Testis (tissue), 3 donors: ENCODE measurements around the gene IFT27. TPM values are rescaled to one million over a fixed set of nuclear protein-coding genes. Genes with fewer than 3 reads are reported as not detected.

Experiments used
- DNase-seq: peaks from one replicate; pipeline ENCODE4 v3.0.0-alpha.2; 2019
- H3K27ac ChIP-seq, 2 donors: fragments of 200-600 bp; sonication (generic); one replicate each; pipeline ENCODE4 v1.5.1; 2019
- H3K27me3 ChIP-seq: fragments of 200-600 bp; sonication (generic); one replicate; pipeline ENCODE4 v1.5.1; 2019
- H3K36me3 ChIP-seq: fragments of 200-600 bp; sonication (generic); one replicate; pipeline ENCODE4 v1.5.1; 2017; ENCODE audit warnings: low read depth; ENCODE audit errors: missing control alignments
- H3K4me1 ChIP-seq: fragments of 200-600 bp; sonication (generic); one replicate; pipeline ENCODE4 v1.5.1; 2019
- H3K4me3 ChIP-seq, 2 donors: fragments of 200-600 bp; sonication (generic); one replicate each; pipeline ENCODE4 v1.5.1; 2017 to 2019
- H3K9me3 ChIP-seq: fragments of 200-600 bp; sonication (generic); one replicate; pipeline ENCODE4 v1.5.1; 2017
- CTCF ChIP-seq, 3 experiments: fragments of 450-650 bp in 2 of 3; fragments of 200-600 bp in 1 of 3; sonication (generic) in 1 of 3; IDR thresholded peaks; one replicate each; pipeline ENCODE4 v1.5.1; 2016 to 2019; ENCODE audit warnings: antibody characterized with exemption in 3 of 3, mild to moderate bottlenecking in 2 of 3, moderate library complexity in 1 of 3
- POLR2A ChIP-seq: fragments of 450-650 bp; IDR thresholded peaks from one replicate; pipeline ENCODE4 v1.6.1; 2017; ENCODE audit warnings: antibody characterized with exemption, mild to moderate bottlenecking, moderate library complexity
- WGBS, 2 donors: methylation state at CpG; one replicate each; pipeline ENCODE4 v1.1.5; 2018; 5-methylcytosine and 5-hydroxymethylcytosine counted together
- intact Hi-C: fragments of 100-400 bp; cut with DNase I; formaldehyde crosslinking; loops from one replicate; pipeline ENCODE4 v1.15.1; 2023; ENCODE audit warnings: low total_unique reads
- polyA plus RNA-seq: library from polyadenylated mRNA; stranded (reverse); fragments of 350-450 nt; fragmentation: Illumina TruSeq; extraction: RNeasy Lipid Tissue Mini Kit (QIAGEN cat#74804); gene quantifications from one replicate; pipeline ENCODE4 v1.2.3, GENCODE V29; 2014; ENCODE audit warnings: low read depth, low replicate concordance; ENCODE audit not compliant: insufficient read depth
- total RNA-seq, 2 donors: library from RNA; depleted of rRNA; stranded (reverse); fragments of >200 nt; gene quantifications; one replicate each; pipeline ENCODE4 v1.2.3, GENCODE V29; 2016

Gene IFT27
- total and polyA plus RNA-seq, 3 donors from 2014 or later: 28.2 to 56.3 (median 32.4) TPM

- WGBS, 2 donors: 77 to 91% methylated on average over 10 to 12 of the region's 12 CpGs
- Histone ChIP-seq H3K27ac (no peak overlapping the region), H3K4me3 (no peak overlapping the region), H3K27me3 (no peaks in the 10 kb centered on the region), H3K4me1 (peaks cover 4% of the 10 kb centered on the region), H3K36me3 (no peaks in the 10 kb centered on the region), H3K9me3 (no peaks in the 10 kb centered on the region)
- intact Hi-C loops: no loop called here
- no peak for DNase-seq
- TF ChIP-seq POLR2A (no peak), CTCF (IDR thresholded peaks at IDR 0.05) (no peak)
Observed at GRCh38 chr22:36753916-36754315, 22.0 kb downstream of the IFT27 start.

GRCh38 chr22:36753120-36753802 lies 22.7 kb downstream of the IFT27 start:
- H3K9me3 ChIP-seq: no peaks in the 10 kb centered on the region
- 66 to 72% methylated on average over 4 of the region's 4 CpGs for WGBS, 2 donors
- no peak overlapping the region for H3K4me3 ChIP-seq
- intact Hi-C loops: no loop called here
- peaks cover 4% of the 10 kb centered on the region for H3K4me1 ChIP-seq
- no peak for DNase-seq
- H3K36me3 ChIP-seq: no peaks in the 10 kb centered on the region
- no peaks in the 10 kb centered on the region for H3K27me3 ChIP-seq
- no peak for TF ChIP-seq POLR2A
- TF ChIP-seq CTCF (IDR thresholded peaks at IDR 0.05): no peak
- no peak overlapping the region for H3K27ac ChIP-seq

- Histone ChIP-seq H3K27ac (no peak overlapping the region), H3K4me3 (no peak overlapping the region), H3K9me3 (no peaks in the 10 kb centered on the region), H3K27me3 (no peaks in the 10 kb centered on the region), H3K36me3 (no peaks in the 10 kb centered on the region), H3K4me1 (no peaks in the 10 kb centered on the region)
- 67 to 70% methylated on average over 11 of the region's 11 CpGs for WGBS, 2 donors
- no peak for DNase-seq
- no peak for TF ChIP-seq CTCF (IDR thresholded peaks at IDR 0.05)
- TF ChIP-seq POLR2A: no peak
- intact Hi-C loops: no loop called here
Observed at GRCh38 chr22:36746375-36746970, 29.4 kb downstream of the IFT27 start.

- no peak for DNase-seq
- WGBS, 2 donors: 74 to 75% methylated on average over 8 of the region's 8 CpGs
- Histone ChIP-seq H3K9me3 (no peaks in the 10 kb centered on the region), H3K4me1 (no peaks in the 10 kb centered on the region), H3K27me3 (no peaks in the 10 kb centered on the region), H3K27ac (no peak overlapping the region), H3K36me3 (no peaks in the 10 kb centered on the region), H3K4me3 (no peak overlapping the region)
- TF ChIP-seq POLR2A: no peak
- TF ChIP-seq CTCF (IDR thresholded peaks at IDR 0.05): no peak
- intact Hi-C loops: no loop called here
Observed at GRCh38 chr22:36745301-36745995, 30.5 kb downstream of the IFT27 start.
